GM23248 (cell line): ENCODE measurements around the gene SIPA1L3.

Source experiments
- EZH2 ChIP-seq: fragments of 200-600 bp; sonication (generic); IDR thresholded peaks from 2 replicates; pipeline ENCODE4 v1.6.1; 2018; ENCODE audit warnings: antibody characterized with exemption, mild to moderate bottlenecking; ENCODE audit not compliant: insufficient read depth, poor library complexity, severe bottlenecking
- EZH2phosphoT487 ChIP-seq: fragments of 200-600 bp; sonication (generic); IDR thresholded peaks from 2 replicates; pipeline ENCODE4 v1.6.1; 2018; ENCODE audit warnings: antibody characterized with exemption, moderate library complexity, mild to moderate bottlenecking, low read depth; ENCODE audit not compliant: insufficient read depth

DNA sequence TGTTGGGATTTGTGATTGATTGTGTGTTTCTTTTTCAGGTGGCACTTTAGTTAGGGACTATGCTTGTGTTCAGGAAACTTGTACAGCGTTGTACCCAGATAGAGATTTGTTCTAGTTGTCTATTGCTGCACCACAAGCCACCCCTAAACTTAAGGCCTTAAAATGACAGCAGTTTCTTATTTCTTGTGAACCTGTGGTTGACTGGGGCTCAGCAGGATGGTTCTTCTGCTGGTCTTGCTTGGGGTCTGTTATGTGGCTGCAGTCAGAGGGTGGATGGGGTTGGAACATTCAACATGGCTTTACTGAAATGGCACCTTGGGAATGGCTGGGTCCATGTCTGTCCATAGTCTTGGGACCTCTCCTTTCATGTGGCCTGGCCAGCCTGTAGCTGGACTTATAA lies 28.3 kb downstream of the SIPA1L3 start:
- no peak for TF ChIP-seq EZH2phosphoT487
- TF ChIP-seq EZH2, result no peak
